RWPE1 (cell line): ENCODE results near the gene UPF1.

Source experiments
- CTCF ChIA-PET: fragments of 350-600 bp; sonication (Branson Sonifier 250); formaldehyde crosslinking; extraction: SDS; loops from one replicate; lab custom pipeline; 2021; lab: Yijun Ruan, JAX
- POLR2A ChIA-PET: fragments of 400-600 bp; formaldehyde crosslinking; extraction: SDS; loops from one replicate; lab custom pipeline; 2020; ENCODE audit warnings: antibody characterized with exemption; ENCODE audit not compliant: low non-redundant PET; lab: Yijun Ruan, JAX
- DNase-seq: peaks from one replicate; pipeline ENCODE4 v3.0.0; 2012; ENCODE audit warnings: low spot score
- H3K27ac ChIP-seq: fragments of 450-650 bp; 2 replicates; pipeline ENCODE4 v1.5.1; 2017
- CTCF ChIP-seq: fragments of 450-650 bp; conservative IDR thresholded peaks from 2 replicates; pipeline ENCODE4 v1.5.1; 2017; ENCODE audit warnings: low read depth, mild to moderate bottlenecking

The UPF1 gene

GRCh38 chr19:18849838-18850400 lies 18.2 kb downstream of the UPF1 start:
- H3K27ac ChIP-seq = peak overlapping the region; percentile 80
- POLR2A ChIA-PET = no interaction called here
- TF ChIP-seq CTCF = no peak
- DNase-seq = no peak
- CTCF ChIA-PET = interaction anchor here (1.1 kb wide), 1 partner anchor 240 kb away, joined by 3 read pairs; no protein-coding TSS in a partner anchor

- ChIA-PET POLR2A (no interaction called here), CTCF (interaction anchor here (1.1 kb wide), 1 partner anchor 241 kb away, joined by 3 read pairs; no protein-coding TSS in a partner anchor)
- peak overlapping the region; percentile 80 for H3K27ac ChIP-seq
- no peak for DNase-seq
- TF ChIP-seq CTCF = no peak
These were observed 19.0 kb downstream of the UPF1 start for GRCh38 chr19:18850471-18851375.

GRCh38 chr19:18851673-18852325 lies 20.0 kb downstream of the UPF1 start:
- peak overlapping the region; percentile 80 for H3K27ac ChIP-seq
- ChIA-PET POLR2A (no interaction called here), CTCF (no interaction called here)
- no peak for DNase-seq
- TF ChIP-seq CTCF = no peak

- POLR2A ChIA-PET = no interaction called here
- no peak for TF ChIP-seq CTCF
- H3K27ac ChIP-seq = peak overlapping the region; percentile 80
- CTCF ChIA-PET = no interaction called here
- no peak for DNase-seq
These were observed 20.9 kb downstream of the UPF1 start for GRCh38 chr19:18852648-18853047.

GRCh38 chr19:18853755-18854427 lies 22.1 kb downstream of the UPF1 start:
- H3K27ac ChIP-seq = no peak overlapping the region
- no peak for TF ChIP-seq CTCF
- ChIA-PET POLR2A (no interaction called here), CTCF (no interaction called here)
- DNase-seq = no peak

- no peak for DNase-seq
- POLR2A ChIA-PET = no interaction called here
- TF ChIP-seq CTCF = no peak
- no peak overlapping the region for H3K27ac ChIP-seq
- CTCF ChIA-PET = interaction anchor here (1.0 kb wide), 2 partner anchors 9 to 12 kb away, joined by 3 read pairs; no protein-coding TSS in a partner anchor
These were observed 23.2 kb downstream of the UPF1 start for GRCh38 chr19:18854982-18855381.
